Ishikawa (cell line): ENCODE data around the gene RSKR.

Source experiments
- CEBPB ChIP-seq: IDR thresholded peaks from 2 replicates; pipeline ENCODE4 v1.6.1; 2012
- CREB1 ChIP-seq: IDR thresholded peaks from 2 replicates; pipeline ENCODE4 v1.6.1; 2012; ENCODE audit warnings: low read depth
- EGR1 ChIP-seq: IDR thresholded peaks from 2 replicates; pipeline ENCODE4 v1.6.1; 2012
- EP300 ChIP-seq: IDR thresholded peaks from 2 replicates; pipeline ENCODE4 v1.6.1; 2012; ENCODE audit warnings: borderline replicate concordance
- FOXM1 ChIP-seq: IDR thresholded peaks from 2 replicates; pipeline ENCODE4 v1.6.1; 2012; ENCODE audit warnings: low read depth, borderline replicate concordance
- NFIC ChIP-seq: IDR thresholded peaks from 2 replicates; pipeline ENCODE4 v1.6.1; 2012
- RAD21 ChIP-seq: IDR thresholded peaks from 2 replicates; pipeline ENCODE4 v1.6.1; 2012; ENCODE audit warnings: low read depth
- TAF1 ChIP-seq: IDR thresholded peaks from 2 replicates; pipeline ENCODE4 v1.6.1; 2012; ENCODE audit warnings: low read depth, mild to moderate bottlenecking
- TCF12 ChIP-seq: IDR thresholded peaks from 2 replicates; pipeline ENCODE4 v1.6.1; 2012; ENCODE audit warnings: low read depth
- TEAD4 ChIP-seq: IDR thresholded peaks from 2 replicates; pipeline ENCODE4 v1.6.1; 2012
- YY1 ChIP-seq: IDR thresholded peaks from 2 replicates; pipeline ENCODE4 v1.6.1; 2012; ENCODE audit warnings: low read depth
- ZBTB7A ChIP-seq: IDR thresholded peaks from 2 replicates; pipeline ENCODE4 v1.6.1; 2012; ENCODE audit warnings: low read depth
- TF ChIP-seq, protein P1 (sequence below): IDR thresholded peaks from 2 replicates; pipeline ENCODE4 v1.6.1; 2012
- TF ChIP-seq, protein P2 (sequence below): IDR thresholded peaks from 2 replicates; pipeline ENCODE4 v1.6.1; 2012; ENCODE audit warnings: low read depth, mild to moderate bottlenecking
- TF ChIP-seq, protein P3 (sequence below): IDR thresholded peaks from 2 replicates; pipeline ENCODE4 v1.6.1; 2012

RSKR gene

DNA sequence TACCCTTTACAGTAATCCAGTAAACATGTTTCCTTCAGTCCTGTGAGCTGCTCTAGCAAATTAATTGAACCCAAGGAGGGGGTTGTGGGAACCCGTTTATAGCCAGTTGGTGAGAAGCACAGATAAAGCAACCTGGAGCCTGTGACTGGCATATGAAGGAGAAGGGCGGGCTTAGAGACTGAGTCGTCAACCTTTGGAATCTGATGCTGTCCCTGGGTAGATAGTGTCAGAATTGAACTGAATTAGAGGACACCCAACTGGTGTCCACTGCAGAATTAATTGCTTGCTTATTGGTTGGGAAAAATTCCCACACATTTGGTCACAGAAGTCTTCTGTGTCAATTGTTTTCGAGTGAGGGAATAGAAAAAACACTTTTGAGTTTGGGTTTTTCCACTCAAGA, 12.8 kb upstream of the RSKR start:
- TF ChIP-seq TAF1: no peak
- TF ChIP-seq EP300: no peak
- no peak for TF ChIP-seq TCF12
- TF ChIP-seq, protein P1, sequence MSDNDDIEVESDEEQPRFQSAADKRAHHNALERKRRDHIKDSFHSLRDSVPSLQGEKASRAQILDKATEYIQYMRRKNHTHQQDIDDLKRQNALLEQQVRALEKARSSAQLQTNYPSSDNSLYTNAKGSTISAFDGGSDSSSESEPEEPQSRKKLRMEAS: no peak
- no peak for TF ChIP-seq ZBTB7A
- TF ChIP-seq CREB1: no peak
- no peak for TF ChIP-seq RAD21
- no peak for TF ChIP-seq NFIC
- TF ChIP-seq, protein P2, sequence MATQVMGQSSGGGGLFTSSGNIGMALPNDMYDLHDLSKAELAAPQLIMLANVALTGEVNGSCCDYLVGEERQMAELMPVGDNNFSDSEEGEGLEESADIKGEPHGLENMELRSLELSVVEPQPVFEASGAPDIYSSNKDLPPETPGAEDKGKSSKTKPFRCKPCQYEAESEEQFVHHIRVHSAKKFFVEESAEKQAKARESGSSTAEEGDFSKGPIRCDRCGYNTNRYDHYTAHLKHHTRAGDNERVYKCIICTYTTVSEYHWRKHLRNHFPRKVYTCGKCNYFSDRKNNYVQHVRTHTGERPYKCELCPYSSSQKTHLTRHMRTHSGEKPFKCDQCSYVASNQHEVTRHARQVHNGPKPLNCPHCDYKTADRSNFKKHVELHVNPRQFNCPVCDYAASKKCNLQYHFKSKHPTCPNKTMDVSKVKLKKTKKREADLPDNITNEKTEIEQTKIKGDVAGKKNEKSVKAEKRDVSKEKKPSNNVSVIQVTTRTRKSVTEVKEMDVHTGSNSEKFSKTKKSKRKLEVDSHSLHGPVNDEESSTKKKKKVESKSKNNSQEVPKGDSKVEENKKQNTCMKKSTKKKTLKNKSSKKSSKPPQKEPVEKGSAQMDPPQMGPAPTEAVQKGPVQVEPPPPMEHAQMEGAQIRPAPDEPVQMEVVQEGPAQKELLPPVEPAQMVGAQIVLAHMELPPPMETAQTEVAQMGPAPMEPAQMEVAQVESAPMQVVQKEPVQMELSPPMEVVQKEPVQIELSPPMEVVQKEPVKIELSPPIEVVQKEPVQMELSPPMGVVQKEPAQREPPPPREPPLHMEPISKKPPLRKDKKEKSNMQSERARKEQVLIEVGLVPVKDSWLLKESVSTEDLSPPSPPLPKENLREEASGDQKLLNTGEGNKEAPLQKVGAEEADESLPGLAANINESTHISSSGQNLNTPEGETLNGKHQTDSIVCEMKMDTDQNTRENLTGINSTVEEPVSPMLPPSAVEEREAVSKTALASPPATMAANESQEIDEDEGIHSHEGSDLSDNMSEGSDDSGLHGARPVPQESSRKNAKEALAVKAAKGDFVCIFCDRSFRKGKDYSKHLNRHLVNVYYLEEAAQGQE: no peak
- no peak for TF ChIP-seq YY1
- no peak for TF ChIP-seq FOXM1
- TF ChIP-seq CEBPB: no peak

DNA sequence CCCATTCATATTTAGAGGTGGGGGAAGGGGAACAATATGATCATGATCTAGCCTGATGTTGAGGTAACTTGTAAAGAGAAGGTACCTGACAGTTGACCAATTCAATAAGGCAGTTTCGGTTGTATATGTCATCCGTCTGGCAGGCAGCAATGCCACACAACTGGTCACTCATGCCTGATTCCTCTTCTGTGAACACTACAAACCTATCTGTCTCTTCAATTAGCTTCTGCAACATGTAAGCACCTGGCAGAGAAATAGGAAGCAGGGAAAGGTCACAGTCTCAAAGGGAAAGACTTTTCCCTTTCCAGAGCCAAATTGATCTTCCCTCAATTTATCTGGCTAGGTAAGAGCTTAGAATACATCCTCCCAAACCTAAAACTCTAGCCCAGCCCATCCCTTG, 10.2 kb upstream of the RSKR start:
- TF ChIP-seq NFIC (no peak), TEAD4 (no peak), TCF12 (no peak), CREB1 (no peak)

DNA sequence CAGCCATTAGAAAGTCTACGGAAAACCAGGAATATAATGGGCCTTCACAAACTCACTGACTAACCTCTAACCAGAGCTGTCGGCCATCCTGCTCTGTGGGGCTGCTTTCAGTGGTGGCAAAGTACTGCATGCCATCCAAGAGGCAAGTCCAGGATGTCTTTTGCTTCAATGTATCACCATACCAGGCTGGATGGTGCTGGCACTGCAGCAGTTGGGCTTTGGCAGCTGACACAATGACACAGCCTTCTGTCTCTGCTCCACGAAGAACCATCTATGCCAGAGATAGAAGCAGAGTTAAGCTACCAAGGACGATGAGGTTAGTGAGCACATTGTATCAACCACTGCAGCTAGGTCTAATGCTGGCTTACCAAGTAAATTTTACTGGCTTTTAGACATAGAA, 9.7 kb upstream of the RSKR start:
- TF ChIP-seq, protein P3, sequence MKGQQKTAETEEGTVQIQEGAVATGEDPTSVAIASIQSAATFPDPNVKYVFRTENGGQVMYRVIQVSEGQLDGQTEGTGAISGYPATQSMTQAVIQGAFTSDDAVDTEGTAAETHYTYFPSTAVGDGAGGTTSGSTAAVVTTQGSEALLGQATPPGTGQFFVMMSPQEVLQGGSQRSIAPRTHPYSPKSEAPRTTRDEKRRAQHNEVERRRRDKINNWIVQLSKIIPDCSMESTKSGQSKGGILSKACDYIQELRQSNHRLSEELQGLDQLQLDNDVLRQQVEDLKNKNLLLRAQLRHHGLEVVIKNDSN: no peak
- TF ChIP-seq TAF1: no peak
- TF ChIP-seq EP300: no peak
- no peak for TF ChIP-seq NFIC
- no peak for TF ChIP-seq FOXM1
- no peak for TF ChIP-seq YY1
- no peak for TF ChIP-seq CEBPB
- TF ChIP-seq TCF12: no peak

DNA sequence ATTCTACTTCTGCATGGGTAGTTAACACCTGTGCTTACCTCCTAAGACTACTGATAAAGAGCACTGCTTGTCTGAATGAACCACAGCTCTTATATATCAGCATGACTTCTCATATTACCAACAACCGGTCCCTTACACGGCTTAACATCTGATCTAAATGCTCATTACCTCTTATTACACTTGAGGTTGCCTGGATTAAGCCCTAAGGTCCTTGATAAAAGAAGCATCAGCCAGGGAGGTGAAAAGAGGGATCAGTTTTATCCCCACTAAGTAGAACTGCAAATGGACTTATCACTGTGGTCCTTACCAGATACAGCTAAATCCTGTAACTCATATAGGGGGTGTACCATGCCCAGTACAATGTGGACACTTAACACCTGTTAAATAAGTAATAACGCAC, 8.2 kb upstream of the RSKR start:
- TF ChIP-seq, protein P1: no peak
- no peak for TF ChIP-seq YY1
- TF ChIP-seq, protein P3: no peak

DNA sequence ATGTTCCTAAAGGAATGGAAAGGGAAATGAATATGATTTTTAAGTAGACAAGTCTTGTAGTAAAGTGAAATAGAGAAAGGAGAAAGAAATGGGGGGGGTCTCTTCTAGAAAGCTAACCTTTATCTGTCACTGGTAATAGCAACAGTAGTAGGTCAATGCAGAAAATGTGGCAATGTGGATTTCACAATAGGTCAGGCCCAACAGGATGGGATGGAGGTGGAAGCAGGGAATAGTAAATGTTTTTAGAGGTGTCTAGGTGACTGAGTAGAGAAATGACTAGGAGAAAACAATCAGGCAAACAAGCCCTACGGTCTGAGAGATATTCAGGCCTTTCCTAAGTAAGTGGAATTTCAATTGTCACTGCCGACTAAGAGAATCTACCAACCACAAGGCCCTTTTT, 6.0 kb upstream of the RSKR start:
- TF ChIP-seq CEBPB (no peak), EP300 (no peak)
- TF ChIP-seq, protein P2: no peak

DNA sequence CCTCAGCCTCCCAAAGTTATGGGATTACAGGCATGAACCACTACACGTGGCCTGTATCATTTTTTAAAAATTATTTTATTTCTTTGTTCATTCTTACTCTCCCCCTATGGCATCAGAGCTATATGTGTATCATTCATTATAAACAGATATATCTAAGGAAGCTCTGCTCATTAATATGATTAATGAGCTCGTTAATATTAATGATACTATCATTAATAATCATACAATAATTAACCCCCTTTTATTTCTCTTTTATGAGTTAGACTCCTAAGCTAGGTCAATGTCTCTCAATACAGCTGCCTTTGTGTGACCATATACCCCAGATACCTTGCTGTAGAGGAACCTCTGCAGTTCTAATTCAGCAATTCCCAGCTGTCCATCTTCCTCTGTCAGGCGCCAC, 4.5 kb upstream of the RSKR start:
- TF ChIP-seq ZBTB7A: no peak

DNA sequence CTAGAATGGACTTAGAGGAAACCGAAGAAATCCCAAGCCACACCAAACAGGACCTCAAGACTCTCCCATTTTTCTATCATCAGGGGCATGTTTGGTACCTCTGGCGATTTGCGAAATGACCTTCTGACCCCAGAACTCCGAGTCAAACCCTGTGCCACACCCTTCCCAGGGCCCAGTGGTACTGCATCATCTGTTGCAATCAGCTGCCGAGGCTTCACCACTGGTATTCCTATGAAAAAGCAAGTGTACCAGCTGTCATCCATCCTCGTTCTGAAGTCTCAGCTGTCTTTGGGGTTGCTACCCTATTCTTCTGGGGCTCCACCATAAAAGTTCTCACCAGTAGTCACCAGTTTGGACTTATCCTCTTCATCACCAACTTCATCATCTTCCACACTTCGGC, 2.3 kb upstream of the RSKR start:
- no peak for TF ChIP-seq CEBPB
- TF ChIP-seq FOXM1: no peak
- no peak for TF ChIP-seq TCF12
- TF ChIP-seq ZBTB7A: no peak

DNA sequence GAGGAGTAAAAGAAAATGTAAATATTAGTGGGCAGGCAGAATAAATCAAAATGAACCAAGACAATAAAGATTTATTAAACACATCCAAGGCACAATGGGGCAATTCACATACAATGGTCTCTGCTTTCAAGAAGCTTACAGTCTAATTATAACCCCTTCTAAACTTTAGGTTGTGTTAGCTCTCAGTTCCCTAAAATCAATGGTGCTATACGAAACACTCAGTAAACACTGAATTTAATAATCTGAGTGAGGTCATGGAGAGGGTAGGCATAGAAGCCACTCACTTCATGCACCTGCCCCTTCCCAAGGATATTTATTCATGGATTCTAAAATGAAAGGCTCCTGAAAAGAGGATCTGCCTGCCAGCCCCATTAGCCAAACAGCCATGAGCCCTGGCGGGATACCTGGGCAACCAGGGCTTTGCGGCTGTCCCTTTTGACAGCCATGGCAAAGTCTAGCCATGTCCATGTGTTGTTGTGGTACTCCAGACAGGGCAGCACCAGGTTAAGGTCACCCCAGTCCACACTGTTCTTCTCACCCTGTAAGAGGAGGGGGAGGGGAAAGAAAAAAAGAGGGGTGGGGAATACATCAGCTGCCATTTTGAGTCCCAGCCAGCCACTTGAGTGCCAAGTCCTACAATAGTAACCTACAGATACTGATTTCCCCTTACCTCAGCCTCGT, 1.4 kb upstream of the RSKR start:
- no peak for TF ChIP-seq NFIC
- no peak for TF ChIP-seq FOXM1
- TF ChIP-seq, protein P3: no peak
- no peak for TF ChIP-seq TAF1
- TF ChIP-seq YY1: no peak
- no peak for TF ChIP-seq EGR1
- TF ChIP-seq RAD21: no peak
- no peak for TF ChIP-seq TEAD4
- no peak for TF ChIP-seq CEBPB
- no peak for TF ChIP-seq CREB1
- TF ChIP-seq EP300: no peak
- TF ChIP-seq, protein P2: no peak
- TF ChIP-seq, protein P1: no peak
- no peak for TF ChIP-seq ZBTB7A
- TF ChIP-seq TCF12: no peak
